ENCODE data around the gene NYAP1. TPM values are rescaled to one million over a fixed set of nuclear protein-coding genes. Genes with fewer than 3 reads are reported as not detected.

Gene NYAP1
- total RNA-seq, 1 donor from 2014 or later = 1.2 TPM

DNA sequence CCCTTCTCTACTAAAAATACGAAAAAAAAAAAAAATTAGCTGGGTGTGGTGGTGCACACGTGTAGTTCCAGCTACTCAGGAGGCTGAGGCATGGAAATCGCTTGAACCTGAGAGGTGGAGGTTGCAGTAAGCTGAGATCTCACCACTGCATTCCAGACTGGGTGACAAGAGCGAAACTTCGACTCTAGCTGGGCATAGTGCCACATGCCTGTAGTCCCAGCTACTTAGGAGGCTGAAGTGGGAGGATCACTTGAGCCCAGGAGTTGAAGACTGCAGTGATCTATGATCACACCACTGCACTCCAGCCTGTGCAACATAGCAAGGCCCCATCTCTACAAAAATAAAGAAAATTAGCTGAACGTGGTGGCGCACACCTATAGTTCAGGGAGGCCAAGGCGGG lies 18.4 kb upstream of the NYAP1 start:
- TF ChIP-seq, protein P1, sequence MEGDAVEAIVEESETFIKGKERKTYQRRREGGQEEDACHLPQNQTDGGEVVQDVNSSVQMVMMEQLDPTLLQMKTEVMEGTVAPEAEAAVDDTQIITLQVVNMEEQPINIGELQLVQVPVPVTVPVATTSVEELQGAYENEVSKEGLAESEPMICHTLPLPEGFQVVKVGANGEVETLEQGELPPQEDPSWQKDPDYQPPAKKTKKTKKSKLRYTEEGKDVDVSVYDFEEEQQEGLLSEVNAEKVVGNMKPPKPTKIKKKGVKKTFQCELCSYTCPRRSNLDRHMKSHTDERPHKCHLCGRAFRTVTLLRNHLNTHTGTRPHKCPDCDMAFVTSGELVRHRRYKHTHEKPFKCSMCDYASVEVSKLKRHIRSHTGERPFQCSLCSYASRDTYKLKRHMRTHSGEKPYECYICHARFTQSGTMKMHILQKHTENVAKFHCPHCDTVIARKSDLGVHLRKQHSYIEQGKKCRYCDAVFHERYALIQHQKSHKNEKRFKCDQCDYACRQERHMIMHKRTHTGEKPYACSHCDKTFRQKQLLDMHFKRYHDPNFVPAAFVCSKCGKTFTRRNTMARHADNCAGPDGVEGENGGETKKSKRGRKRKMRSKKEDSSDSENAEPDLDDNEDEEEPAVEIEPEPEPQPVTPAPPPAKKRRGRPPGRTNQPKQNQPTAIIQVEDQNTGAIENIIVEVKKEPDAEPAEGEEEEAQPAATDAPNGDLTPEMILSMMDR (conservative IDR thresholded peaks at IDR 0.05; ENCODE audit: low read depth, low read length) = no peak
- no peak overlapping the region for H3K4me3 ChIP-seq (ENCODE audit: low read depth, low read length)
- DNase-seq (ENCODE audit: low read depth) = no peak

DNA sequence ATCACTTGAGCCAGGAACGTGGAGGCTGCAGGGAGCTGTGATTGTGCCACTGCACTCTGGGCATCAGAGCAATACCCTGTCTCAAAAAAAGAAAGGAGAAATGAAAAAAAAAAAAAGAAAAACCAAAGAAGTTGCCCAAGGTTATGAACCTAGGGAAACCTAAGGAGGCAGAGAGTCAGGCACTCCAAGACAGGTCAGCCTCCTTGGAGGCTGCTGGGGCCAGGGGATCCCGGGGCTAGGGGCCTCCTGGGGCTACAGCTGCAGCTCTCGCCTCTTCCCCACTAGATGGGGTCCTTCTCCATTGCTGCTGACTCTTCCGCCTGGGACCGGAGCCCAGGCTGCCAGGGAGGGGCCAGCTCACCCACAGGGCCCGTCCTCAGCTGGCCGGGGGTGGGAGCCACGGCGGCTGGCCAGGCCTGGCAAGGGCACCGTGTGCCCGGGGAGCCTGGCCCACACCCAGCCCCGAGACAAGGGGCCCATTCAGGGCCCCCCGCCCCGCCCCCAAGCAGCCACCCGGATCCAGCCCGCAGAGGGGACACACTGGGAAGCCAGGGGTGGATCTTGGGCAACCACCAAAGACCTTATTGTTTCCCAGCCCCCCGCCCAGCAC lies 17.9 kb upstream of the NYAP1 start:
- TF ChIP-seq, protein P1 (conservative IDR thresholded peaks at IDR 0.05; ENCODE audit: low read depth, low read length) = peak; percentile 63
- no peak for DNase-seq (ENCODE audit: low read depth)
- H3K4me3 ChIP-seq (ENCODE audit: low read depth, low read length) = no peak overlapping the region

DNA sequence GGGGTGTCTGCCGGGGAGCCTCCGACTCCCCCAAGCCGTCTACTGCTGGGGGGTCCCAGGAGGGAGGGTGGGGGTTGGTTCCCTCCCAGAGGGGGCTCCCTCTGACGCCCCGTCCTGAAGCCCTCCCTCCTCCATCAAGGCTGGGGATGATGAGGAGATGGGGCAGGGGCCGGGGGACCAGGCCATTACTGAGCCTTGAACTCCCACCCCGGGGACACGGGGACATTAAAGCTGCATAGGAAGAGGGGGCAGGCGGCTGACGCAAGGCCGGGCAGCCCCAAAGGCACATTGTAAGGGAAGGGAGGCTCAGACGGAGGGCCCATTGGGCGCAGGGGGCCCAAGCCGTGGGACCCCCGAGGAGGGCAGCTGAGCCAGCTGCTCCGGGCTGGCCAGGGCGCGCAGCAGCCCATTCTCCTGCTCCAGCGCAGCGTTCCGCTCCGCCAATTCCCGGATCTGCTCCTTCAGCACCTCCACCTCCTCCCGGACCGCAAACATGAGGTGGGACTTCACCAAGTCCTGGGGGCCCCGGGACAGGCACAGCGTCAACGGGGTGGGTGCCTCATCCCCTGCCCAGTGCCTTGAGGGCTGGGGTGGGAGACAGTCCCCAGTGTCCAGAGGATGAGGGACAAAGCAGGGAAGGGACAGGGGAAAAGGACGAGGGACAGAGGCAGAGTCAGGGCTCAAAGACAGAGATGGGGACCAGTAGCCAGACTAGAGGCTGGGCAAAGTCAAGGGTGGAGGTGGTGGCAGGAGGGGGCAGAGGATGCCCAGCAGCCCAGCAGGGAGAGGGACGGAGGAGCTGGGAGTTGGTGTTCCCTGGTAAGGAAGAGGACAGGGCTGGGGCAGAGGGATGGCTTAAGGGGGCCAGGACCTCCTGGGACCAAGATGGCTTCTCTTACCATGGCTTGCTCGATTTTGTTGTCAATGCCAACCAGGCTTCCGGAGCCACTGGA lies 16.8 kb upstream of the NYAP1 start:
- H3K4me3 ChIP-seq (ENCODE audit: low read depth, low read length) = no peak overlapping the region
- TF ChIP-seq, protein P1 (conservative IDR thresholded peaks at IDR 0.05; ENCODE audit: low read depth, low read length) = no peak
- DNase-seq (ENCODE audit: low read depth) = no peak

DNA sequence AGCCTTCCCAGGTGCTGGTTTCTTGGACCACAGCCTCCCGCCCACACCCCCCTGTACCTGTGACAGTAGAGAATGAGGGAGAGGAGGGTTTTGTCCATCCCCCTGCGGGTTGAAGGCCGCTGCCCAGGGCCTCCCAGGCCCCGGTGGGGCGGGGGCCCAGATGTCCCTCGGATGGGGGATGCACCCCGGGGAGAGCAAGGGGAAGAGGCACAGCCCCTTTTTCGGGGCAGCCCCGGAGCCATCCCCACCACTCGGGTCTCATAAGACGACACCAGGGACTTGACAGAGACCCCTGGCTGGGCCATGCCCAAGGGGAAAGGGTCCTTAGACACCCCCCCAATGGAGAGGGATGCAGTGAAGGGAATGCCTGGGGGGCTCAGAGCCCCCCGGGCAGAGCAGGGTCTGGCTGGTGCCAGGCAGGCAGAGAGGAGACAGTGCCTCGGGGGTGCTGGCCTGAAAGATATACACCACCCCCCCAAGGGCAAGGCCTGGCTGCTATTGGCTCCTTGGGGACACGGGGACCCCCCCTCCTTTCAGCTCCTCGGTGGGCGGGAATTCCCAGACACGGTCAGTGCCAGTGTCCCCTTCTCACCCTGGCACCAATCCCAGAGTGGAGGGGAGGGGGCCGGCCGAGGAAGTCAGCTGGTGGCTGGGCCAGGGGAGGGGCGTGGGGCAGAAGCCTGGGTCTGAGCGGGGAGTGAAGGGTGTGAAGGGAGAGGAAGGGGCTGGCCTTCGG lies 15.9 kb upstream of the NYAP1 start:
- no peak overlapping the region for H3K4me3 ChIP-seq (ENCODE audit: low read depth, low read length)
- TF ChIP-seq, protein P1 (conservative IDR thresholded peaks at IDR 0.05; ENCODE audit: low read depth, low read length) = no peak
- no peak for DNase-seq (ENCODE audit: low read depth)

DNA sequence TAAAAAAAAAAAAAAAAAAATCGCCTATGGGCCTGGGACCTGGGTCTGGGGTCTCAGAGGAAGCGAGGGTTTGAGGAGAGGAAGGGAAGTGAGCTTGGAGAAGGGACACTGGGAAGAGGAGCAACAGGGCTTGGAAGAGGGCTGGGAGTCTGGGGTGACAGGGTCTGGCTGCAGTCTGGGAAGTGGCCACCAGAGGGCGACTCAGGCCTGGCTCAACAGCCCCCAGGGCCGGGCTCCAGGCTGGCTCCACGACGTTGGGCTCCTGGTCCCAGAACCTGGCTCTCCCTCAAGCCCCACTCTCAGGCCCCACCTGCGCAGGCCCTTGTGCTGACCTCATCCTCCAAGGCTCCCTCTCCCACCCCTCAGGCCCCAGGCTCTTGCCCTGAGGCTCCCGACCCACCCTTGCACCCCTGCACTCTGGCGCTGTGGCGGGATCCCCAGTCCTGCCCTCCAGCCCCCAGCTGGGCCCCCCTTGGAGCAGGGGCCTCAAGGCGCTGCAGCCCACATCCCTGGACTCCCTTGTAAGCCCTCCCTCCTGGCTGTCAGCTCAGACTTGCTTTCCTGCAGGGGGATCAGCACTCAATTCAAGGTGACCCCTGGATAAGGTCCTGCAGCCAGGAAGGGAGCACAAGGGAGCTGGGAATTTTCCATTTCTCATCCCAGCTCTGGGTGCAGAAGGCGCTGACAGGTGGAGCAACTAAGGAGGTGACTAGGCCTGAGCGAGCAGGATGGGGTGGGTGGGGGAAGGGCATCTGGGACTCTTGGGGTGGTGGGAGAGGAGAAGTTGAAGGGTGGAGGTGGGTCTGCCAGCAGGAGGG lies 14.3 kb upstream of the NYAP1 start:
- no peak overlapping the region for H3K4me3 ChIP-seq (ENCODE audit: low read depth, low read length)
- no peak for DNase-seq (ENCODE audit: low read depth)
- TF ChIP-seq, protein P1 (conservative IDR thresholded peaks at IDR 0.05; ENCODE audit: low read depth, low read length) = peak; percentile 92

DNA sequence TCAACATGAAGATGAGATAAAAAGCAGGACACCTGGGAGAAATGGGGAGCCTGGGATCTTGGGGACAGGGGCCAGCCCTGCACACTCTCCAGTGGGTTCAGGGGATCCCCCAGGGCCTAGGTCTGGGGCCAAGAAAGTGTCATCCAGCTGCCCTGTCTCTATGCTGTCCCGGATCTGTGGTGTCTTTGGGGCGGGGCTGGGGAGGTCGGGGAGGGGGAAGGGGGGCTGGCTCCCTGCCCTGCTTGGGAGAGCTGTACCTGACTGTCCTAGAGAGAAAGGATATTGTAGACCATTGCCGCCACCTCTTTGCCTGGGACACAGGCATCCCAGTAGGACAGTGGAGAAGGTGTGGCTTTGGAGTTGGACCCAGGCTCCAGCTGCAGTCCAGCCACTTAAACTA lies 12.7 kb upstream of the NYAP1 start:
- no peak for DNase-seq (ENCODE audit: low read depth)
- TF ChIP-seq, protein P1 (conservative IDR thresholded peaks at IDR 0.05; ENCODE audit: low read depth, low read length) = no peak
- no peak overlapping the region for H3K4me3 ChIP-seq (ENCODE audit: low read depth, low read length)

All from epithelial cell of proximal tubule (primary cell).